Natural killer cell treated with Interleukin-12 subunit alpha and Interleukin-12 subunit beta and Interleukin-15 and Interleukin-18, amount 100 ng/mL, for 72 hours (primary cell): ENCODE measurements around the gene PDZRN4. TPM values are rescaled to one million over a fixed set of nuclear protein-coding genes. Genes with fewer than 3 reads are reported as not detected.

Source experiments
- ATAC-seq, 2 donors: fragments of 150-1000 bp; cut with Tn5 transposase in 1 of 2; sonication (Bioruptor Pico), chemical (Tn5 transposase) in 1 of 2; 2 replicates each; pipeline ENCODE4 v1.10.0; 2021
- DNase-seq: peaks from one replicate; pipeline ENCODE4 v3.0.0; 2022; ENCODE audit warnings: low spot score
- H3K27ac Mint-ChIP-seq, 2 donors: 1 replicate in 1 of 2; 2 replicates in 1 of 2; pipeline ENCODE4 v1.8.0; 2022; ENCODE audit warnings: mixed read lengths in 2 of 2, mild to moderate bottlenecking in 1 of 2, moderate library complexity in 1 of 2
- H3K27me3 Mint-ChIP-seq, 2 donors: 1 replicate in 1 of 2; 2 replicates in 1 of 2; pipeline ENCODE4 v1.8.0; 2022; ENCODE audit warnings: mixed read lengths in 2 of 2
- H3K36me3 Mint-ChIP-seq: one replicate; pipeline ENCODE4 v1.8.0; 2022; ENCODE audit warnings: mixed read lengths
- H3K4me1 Mint-ChIP-seq, 2 donors: 1 replicate in 1 of 2; 2 replicates in 1 of 2; pipeline ENCODE4 v1.8.0; 2022; ENCODE audit warnings: low read depth in 2 of 2, mixed read lengths in 2 of 2, mild to moderate bottlenecking in 1 of 2
- H3K4me3 Mint-ChIP-seq: one replicate; pipeline ENCODE4 v1.8.0; 2022; ENCODE audit warnings: mixed read lengths
- H3K9me3 Mint-ChIP-seq: 2 replicates; pipeline ENCODE4 v1.8.0; 2022; ENCODE audit warnings: mixed read lengths
- total RNA-seq, 2 donors: library from RNA; stranded (reverse); gene quantifications; one replicate each; pipeline ENCODE4 v1.2.3, GENCODE V29; 2022

PDZRN4 gene
- total RNA-seq, 2 donors from 2014 or later, result not detected

DNA sequence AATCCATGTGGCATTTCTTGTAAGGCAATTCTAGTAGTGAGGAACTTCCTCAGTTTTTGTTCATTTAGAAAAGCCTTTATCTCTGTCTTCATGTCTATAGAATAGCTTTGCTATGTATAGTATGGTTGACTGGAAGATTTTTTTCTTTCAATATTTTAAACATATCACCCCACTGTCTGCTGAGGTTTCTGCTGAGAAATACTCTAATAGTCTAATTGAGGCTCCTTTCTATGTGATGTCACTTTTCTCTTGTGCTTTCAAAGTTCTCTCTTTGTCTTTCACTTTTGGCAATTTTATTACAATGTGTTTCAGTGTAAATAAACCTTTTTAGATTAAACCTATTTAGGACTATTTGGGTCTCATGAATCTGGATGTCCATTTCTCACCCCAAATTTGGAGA lies 192.8 kb downstream of the PDZRN4 start:
- no peaks in the 10 kb centered on the region for H3K36me3 Mint-ChIP-seq
- H3K4me3 Mint-ChIP-seq, result no peak overlapping the region
- DNase-seq (no peak), ATAC-seq (no peak)
- H3K9me3 Mint-ChIP-seq, result peaks cover 12% of the 10 kb centered on the region
- no peak overlapping the region for H3K27ac Mint-ChIP-seq
- H3K4me1 Mint-ChIP-seq, result no peaks in the 10 kb centered on the region
- no peaks in the 10 kb centered on the region for H3K27me3 Mint-ChIP-seq

DNA sequence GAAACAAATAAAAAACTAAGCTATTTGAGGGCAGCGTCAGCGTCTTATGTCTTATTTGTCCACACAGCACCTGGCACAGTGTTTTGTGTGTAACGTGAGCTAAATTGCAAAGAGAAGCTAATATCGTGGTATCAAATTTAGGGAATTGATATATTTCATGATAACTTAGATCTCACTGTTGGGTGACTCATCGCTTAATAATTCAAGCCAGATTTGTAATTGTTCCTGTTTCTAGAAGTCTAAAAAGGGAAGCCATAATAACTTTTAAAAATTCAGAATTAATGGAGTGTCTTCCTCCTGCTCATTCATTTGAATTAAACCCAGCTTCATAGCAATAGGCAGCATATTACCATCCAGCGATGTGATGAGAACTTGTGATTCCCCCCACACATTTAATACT lies 214.7 kb downstream of the PDZRN4 start:
- Mint-ChIP-seq H3K36me3 (peaks cover 7% of the 10 kb centered on the region), H3K27ac (no peak overlapping the region), H3K9me3 (peaks cover 4% of the 10 kb centered on the region), H3K4me3 (no peak overlapping the region), H3K27me3 (no peaks in the 10 kb centered on the region), H3K4me1 (no peaks in the 10 kb centered on the region)
- no peak for ATAC-seq
- no peak for DNase-seq

DNA sequence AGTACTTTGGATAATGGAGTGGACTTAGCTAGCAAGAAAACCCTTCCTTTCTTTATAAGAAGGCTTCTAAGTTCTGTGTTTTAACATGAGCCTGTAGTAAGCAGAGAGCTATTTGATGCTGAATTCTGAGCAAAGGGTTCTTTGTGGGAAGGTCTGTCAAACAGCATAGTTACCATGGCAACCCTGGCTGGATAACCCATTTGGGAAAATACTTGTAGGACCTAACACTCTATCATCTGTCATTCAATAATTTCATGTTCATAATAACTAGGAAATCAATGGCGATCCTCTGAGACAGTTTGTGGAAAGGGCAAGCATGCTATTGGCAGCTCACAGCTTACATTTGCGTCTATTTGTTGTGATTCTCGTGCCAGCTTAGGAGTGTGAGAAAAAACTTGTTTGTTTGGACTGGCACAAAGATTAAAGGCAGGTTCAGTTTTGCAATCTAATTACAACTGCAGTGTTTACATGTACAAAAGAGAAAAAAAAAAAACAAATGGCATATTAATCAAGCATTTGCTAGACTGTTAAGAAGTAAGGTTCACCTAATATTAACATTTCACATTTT lies 219.2 kb downstream of the PDZRN4 start:
- no peaks in the 10 kb centered on the region for H3K4me1 Mint-ChIP-seq

DNA sequence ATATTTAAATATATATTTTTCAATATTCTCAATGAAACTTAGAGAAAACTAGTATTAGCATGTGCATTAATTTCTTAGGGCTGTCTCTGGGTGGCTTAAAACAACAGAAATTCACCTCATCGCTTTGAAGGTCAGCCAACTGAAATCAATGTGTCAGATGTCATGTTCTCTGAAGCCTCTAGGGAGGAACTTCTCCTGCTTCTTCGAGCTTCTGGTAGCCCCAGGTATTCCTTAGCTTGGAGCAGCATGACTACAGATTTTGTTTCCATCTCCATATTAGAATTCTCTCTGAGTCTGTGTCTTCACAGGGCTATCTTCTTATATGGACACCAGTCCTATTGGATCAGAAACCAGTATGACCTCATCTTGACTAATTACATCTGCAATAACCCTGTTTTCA lies 221.5 kb downstream of the PDZRN4 start:
- no peak for DNase-seq
- H3K36me3 Mint-ChIP-seq, result peaks cover 7% of the 10 kb centered on the region
- no peak overlapping the region for H3K4me3 Mint-ChIP-seq
- H3K4me1 Mint-ChIP-seq, result no peaks in the 10 kb centered on the region
- ATAC-seq, result no peak
- H3K27me3 Mint-ChIP-seq, result no peaks in the 10 kb centered on the region
- peaks cover 8% of the 10 kb centered on the region for H3K9me3 Mint-ChIP-seq
- no peak overlapping the region for H3K27ac Mint-ChIP-seq

More for the DNA sequence above, 219.2 kb downstream of the PDZRN4 start:
- H3K4me3 Mint-ChIP-seq, result no peak overlapping the region
- H3K36me3 Mint-ChIP-seq, result peaks cover 7% of the 10 kb centered on the region
- no peak for DNase-seq
- H3K27me3 Mint-ChIP-seq, result no peaks in the 10 kb centered on the region
- H3K9me3 Mint-ChIP-seq, result peaks cover 4% of the 10 kb centered on the region
- ATAC-seq, result no peak
- no peak overlapping the region for H3K27ac Mint-ChIP-seq

DNA sequence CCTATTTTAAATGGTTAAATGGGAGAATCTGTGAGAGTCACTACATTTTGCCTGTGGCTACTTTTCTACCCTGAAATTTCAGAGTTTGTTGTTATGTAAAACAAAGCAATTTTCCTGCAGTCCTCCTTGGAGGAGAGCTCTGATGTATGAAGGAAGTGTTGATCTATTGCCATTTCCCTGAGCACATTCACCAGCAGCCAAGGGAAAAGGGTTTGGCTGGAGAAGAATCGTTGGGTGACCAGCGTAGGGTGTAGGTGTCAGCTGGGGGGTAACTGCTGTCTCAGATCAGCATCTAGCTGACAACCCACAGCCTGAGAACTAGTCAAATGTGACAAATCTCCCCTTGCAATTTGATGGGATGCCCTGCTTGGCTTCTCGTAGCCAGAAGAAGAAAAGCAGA lies 230.5 kb downstream of the PDZRN4 start:
- H3K27ac Mint-ChIP-seq, result no peak overlapping the region

DNA sequence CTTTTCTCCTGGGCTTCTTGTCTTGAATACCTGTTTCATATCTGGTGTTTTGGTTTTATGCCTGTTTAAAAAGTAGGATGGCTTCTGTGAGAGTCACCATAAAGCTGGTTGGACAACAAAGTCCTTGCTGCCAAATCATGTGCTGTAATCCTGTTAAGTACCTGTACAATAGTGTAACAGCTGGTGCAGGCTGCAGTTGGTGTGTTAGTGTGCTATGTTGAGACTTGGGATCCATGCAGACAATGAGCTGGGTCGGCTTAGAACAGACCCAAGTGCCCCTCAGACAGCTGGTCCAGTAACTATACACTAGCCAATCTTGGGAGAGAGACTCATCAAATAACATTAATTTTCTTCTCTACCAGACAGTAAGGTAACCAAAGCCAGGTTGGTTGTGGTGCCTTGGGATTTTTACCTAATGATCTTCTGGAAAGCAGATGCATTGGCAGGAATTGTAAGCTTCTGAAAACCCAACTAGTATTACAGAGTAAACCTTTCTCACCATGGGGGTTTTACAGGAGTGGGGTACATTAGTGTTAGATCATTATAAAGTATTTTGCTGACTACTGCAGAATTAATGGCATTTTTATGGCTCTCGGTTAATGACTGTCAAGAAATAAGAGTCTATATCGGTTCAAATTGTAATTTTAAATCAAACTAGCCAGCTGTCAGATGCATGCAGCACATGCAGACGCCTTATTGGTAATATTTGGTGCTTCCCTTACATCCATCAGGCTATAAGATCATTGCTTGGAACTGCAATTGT lies 231.2 kb downstream of the PDZRN4 start:
- Mint-ChIP-seq H3K4me1 (no peaks in the 10 kb centered on the region), H3K27me3 (no peaks in the 10 kb centered on the region), H3K36me3 (no peaks in the 10 kb centered on the region), H3K4me3 (no peak overlapping the region), H3K27ac (no peak overlapping the region), H3K9me3 (peaks cover 6% of the 10 kb centered on the region)
- DNase-seq, result no peak
- ATAC-seq, result no peak

More for the DNA sequence above, 230.5 kb downstream of the PDZRN4 start:
- H3K4me3 Mint-ChIP-seq, result no peak overlapping the region
- no peaks in the 10 kb centered on the region for H3K4me1 Mint-ChIP-seq
- H3K36me3 Mint-ChIP-seq, result no peaks in the 10 kb centered on the region
- H3K27me3 Mint-ChIP-seq, result no peaks in the 10 kb centered on the region
- ATAC-seq (no peak), DNase-seq (no peak)
- H3K9me3 Mint-ChIP-seq, result peaks cover 6% of the 10 kb centered on the region

DNA sequence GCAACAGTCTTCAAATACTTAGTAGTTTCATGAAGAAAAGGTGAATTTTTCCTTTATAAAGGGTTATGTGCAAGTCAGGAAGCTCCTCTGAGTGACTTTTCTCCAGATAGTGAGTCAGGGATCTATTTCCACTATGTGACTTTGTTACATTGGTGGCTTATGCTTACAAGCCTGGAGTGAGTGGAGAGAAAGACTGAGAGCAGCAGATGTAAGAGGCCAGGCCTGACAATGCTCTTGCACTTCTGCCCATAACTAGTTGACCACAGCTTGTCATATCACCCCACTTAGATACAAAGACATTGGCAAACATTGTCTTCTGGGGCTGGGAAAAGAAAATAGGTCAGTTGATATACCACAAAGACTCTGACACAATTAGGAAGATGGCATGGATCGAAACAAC lies 236.5 kb downstream of the PDZRN4 start:
- Mint-ChIP-seq H3K4me1 (no peaks in the 10 kb centered on the region), H3K9me3 (peaks cover 10% of the 10 kb centered on the region), H3K4me3 (no peak overlapping the region), H3K27me3 (no peaks in the 10 kb centered on the region), H3K36me3 (no peaks in the 10 kb centered on the region), H3K27ac (no peak overlapping the region)
- DNase-seq (no peak), ATAC-seq (no peak)

DNA sequence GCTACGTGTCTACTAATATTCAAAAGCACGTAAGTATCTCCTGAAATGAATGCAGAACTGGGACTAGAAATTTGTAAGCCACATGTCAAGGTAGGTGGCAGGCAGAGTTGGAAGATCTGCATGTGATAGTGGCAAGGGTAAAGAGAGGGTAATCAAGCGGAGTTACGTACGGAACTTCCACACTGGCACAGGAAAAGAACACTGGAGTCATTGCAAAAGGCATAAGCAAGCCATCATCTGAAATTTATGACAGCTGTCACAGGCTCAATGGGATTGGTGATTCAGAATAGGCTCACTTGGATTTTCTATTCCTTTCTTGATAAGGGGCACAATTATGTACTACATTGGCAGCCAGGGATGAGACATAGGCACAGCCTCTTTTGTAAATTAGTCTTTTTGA lies 245.3 kb downstream of the PDZRN4 start:
- peaks cover 0 to 2% of the 10 kb centered on the region in 2 donors for H3K4me1 Mint-ChIP-seq
- no peak for ATAC-seq
- H3K36me3 Mint-ChIP-seq, result no peaks in the 10 kb centered on the region
- H3K9me3 Mint-ChIP-seq, result peaks cover 8% of the 10 kb centered on the region
- no peak overlapping the region for H3K27ac Mint-ChIP-seq
- DNase-seq, result no peak
- no peaks in the 10 kb centered on the region for H3K27me3 Mint-ChIP-seq
- H3K4me3 Mint-ChIP-seq, result no peak overlapping the region

DNA sequence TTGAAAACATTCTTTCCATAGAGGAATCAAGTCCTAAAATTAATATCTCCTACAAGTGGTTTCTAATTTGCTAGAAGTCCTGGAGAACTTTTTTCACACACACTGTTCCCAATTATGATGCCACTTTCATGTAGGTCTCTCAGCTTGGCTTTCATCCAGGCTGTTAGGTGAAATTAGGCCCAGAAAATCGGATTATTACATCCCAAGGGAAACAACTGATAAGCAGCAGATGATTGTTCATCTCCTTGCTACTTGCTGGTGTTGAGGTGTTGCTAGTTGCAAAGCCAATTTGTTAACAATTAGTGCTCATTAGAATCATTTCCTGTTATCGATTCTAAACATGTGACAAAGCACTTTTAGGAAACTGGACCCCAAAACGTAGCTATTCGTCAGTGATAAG lies 248.0 kb downstream of the PDZRN4 start:
- ATAC-seq (no peak), DNase-seq (no peak)
- H3K9me3 Mint-ChIP-seq, result peaks cover 5% of the 10 kb centered on the region
- no peak overlapping the region for H3K27ac Mint-ChIP-seq
- H3K4me3 Mint-ChIP-seq, result no peak overlapping the region
- H3K4me1 Mint-ChIP-seq, result peaks cover 0 to 2% of the 10 kb centered on the region in 2 donors
- no peaks in the 10 kb centered on the region for H3K36me3 Mint-ChIP-seq
- no peaks in the 10 kb centered on the region for H3K27me3 Mint-ChIP-seq

DNA sequence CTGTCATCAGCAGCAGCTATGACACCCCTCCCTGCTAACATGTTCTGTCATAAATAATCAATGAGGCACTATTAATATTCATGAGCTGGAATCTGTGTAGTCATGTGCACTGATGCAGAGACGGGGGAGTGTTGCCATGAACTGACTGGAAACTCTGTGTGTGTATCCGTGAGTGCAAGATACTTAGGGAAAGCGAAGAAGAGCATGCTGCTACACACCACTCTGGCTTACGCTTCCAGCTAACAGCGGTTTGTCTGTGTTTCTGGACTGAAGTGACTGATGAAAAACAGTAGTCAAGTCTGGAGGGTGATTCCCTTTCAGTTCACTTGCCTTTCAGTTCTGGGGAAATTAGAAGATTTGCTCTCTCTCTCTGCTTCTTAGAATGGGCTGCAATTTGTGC lies 249.4 kb downstream of the PDZRN4 start:
- no peak for DNase-seq
- Mint-ChIP-seq H3K4me1 (peaks cover 0 to 2% of the 10 kb centered on the region in 2 donors), H3K27ac (no peak overlapping the region), H3K36me3 (no peaks in the 10 kb centered on the region), H3K9me3 (peaks cover 5% of the 10 kb centered on the region), H3K27me3 (no peaks in the 10 kb centered on the region), H3K4me3 (no peak overlapping the region)
- ATAC-seq, result no peak

DNA sequence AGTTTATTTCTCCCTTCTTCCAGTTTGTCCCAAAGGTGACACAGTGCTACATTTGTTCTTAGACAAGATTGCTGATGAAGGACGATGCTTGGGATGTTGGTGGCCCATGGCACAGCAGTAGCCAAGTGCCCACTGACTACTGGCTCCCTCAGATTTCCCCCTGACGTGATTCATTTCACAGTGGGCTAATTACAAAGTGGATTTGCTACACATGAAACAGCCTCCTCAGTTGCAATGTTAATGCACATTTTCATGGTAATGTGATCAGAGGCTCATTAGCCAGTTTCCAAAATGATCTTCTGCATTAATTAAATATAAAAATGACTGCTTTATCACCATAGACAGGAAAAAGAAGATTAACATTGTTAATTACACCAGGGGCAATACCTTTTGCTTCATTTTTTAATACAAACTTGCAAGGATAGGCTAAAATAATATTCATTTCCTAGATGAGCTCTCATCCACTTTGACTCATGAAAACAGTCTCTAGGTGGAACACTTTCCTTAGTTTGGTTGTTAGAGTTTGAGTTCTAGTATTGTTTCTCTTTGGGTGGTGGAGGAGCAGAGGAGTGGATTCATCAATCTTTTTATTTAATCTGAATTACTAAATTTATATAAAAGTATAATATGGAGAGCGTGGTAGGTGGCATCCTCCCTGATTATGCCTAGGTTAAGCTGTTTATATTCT lies 250.9 kb downstream of the PDZRN4 start:
- Mint-ChIP-seq H3K27ac (no peak overlapping the region), H3K9me3 (peaks cover 4% of the 10 kb centered on the region), H3K27me3 (no peaks in the 10 kb centered on the region), H3K4me3 (no peak overlapping the region), H3K36me3 (no peaks in the 10 kb centered on the region), H3K4me1 (peaks cover 0 to 2% of the 10 kb centered on the region in 2 donors)
- ATAC-seq (no peak), DNase-seq (no peak)

DNA sequence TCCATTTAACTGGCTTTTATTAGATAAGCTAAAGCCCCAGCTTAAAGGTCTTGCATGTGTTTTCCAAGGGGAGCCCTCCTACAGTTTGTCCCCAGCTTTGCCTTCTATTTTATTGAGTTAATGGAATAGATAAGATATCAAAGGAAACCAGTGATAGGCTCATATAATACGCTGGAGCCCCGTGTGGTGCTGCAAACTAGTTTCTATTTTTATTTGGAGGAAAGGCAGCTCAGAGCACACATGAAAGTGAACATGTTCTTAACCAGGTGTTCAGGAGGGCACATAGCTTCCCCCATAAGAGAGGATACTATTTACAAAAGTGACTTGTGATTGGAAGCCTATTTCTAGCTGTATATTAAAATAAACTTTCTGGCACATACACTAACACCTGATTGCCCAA lies 251.7 kb downstream of the PDZRN4 start:
- H3K27me3 Mint-ChIP-seq, result no peaks in the 10 kb centered on the region
- no peak for DNase-seq
- peaks cover 0 to 2% of the 10 kb centered on the region in 2 donors for H3K4me1 Mint-ChIP-seq
- no peaks in the 10 kb centered on the region for H3K36me3 Mint-ChIP-seq
- no peak overlapping the region for H3K27ac Mint-ChIP-seq
- no peak for ATAC-seq
- H3K9me3 Mint-ChIP-seq, result no peaks in the 10 kb centered on the region
- H3K4me3 Mint-ChIP-seq, result no peak overlapping the region

DNA sequence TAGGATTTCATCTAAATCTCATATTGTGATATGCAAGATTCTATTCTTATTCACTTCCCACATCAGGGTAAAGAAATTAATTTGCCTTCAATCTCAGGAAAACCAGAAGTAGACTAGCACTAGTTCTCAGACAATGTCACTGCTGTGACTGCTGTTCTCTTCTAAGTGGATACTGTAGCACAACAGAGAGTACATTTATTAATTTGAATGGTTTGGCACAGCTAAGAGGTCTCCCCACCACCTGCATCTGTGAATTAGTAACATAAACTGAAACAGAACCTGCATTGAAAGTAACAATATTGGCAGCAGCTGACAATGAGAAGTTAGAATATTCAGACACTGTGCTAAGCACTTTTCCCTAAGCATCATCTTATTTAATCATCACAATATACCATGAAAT lies 253.1 kb downstream of the PDZRN4 start:
- H3K4me3 Mint-ChIP-seq, result no peak overlapping the region
- no peaks in the 10 kb centered on the region for H3K9me3 Mint-ChIP-seq
- no peak overlapping the region for H3K27ac Mint-ChIP-seq
- no peak for DNase-seq
- no peaks in the 10 kb centered on the region for H3K27me3 Mint-ChIP-seq
- no peaks in the 10 kb centered on the region for H3K36me3 Mint-ChIP-seq
- H3K4me1 Mint-ChIP-seq, result peaks cover 0 to 2% of the 10 kb centered on the region in 2 donors
- no peak for ATAC-seq

DNA sequence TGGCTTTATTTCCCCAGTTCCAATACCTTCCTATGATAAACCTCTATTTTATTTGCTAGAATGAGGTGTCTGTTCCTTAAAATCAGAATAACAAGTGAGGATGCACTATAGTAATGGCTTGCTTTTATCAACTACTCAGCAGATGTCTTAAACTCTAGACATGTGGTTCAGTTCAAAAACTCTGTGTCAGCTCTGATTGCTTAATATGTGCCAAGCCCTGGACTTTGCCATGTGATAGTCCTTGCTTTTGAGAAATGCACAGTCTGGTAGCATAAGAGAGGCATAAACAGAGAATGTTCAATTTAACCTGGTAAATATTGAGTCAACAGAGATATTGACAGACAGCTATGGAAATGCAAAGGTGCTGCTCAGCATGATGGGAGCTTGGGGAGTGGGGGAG lies 254.8 kb downstream of the PDZRN4 start:
- no peak for ATAC-seq
- DNase-seq, result no peak
- no peaks in the 10 kb centered on the region for H3K4me1 Mint-ChIP-seq
- no peaks in the 10 kb centered on the region for H3K9me3 Mint-ChIP-seq
- H3K36me3 Mint-ChIP-seq, result no peaks in the 10 kb centered on the region
- no peak overlapping the region for H3K27ac Mint-ChIP-seq
- H3K27me3 Mint-ChIP-seq, result no peaks in the 10 kb centered on the region
- no peak overlapping the region for H3K4me3 Mint-ChIP-seq
